Occipital lobe (tissue), 2 donors: ENCODE results near the gene SLC15A1. TPM values are rescaled to one million over a fixed set of nuclear protein-coding genes. Genes with fewer than 3 reads are reported as not detected.

Source experiments
- DNase-seq: peaks from one replicate; lab custom pipeline; 2025; lab: John Stamatoyannopoulos, UW
- total RNA-seq: library from RNA; depleted of rRNA; stranded (reverse); fragments of >200 nt; gene quantifications from one replicate; pipeline ENCODE4 v1.2.3, GENCODE V29; 2014

The SLC15A1 gene
- not detected for total RNA-seq

DNA sequence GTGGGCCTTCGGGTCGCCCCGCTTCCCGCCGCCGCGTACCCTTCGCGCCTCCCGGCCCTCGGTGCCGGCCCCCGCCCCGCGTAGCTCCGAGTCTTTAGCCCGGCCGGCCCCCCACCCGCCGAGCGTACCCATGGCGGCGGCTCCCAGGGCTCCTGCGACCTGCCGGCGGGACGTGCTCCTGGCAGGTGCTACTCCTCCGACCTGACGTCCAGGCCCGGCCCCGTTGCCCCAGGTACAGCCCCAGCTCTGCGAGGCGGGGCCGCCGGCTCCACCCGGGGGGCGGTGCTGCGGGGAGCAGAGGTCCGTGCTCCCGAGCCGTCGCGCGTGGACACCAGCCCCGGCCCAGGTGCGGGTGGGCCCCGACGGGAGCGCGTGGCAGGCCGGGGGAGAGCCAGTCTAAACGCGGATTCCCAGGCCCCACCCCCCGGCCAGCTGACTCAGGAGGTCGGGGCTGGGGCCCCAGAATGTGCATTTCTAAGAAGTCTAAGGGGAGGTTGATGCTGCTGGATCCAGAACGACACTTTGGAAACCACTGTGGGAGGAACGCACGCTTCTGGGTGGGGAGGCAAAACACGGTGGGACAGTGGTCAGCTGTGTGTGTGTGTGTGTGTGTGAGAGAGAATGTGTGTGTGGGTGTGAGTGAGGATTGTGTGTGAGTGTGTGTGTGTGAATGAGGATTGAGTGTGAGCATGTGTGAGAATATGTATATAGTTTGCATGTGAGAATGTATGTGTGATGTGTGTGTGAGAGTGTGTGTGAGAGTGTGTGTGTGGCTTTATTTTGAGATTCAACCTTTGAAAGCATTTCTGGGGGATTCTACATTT lies at the start of gene SLC15A1:
Gene SLC15A1, minus strand, starts transcription at position 206 of the 824 bp plus-strand sequence. Its CDS starts 74 bp downstream, at position 132.
- no peak for DNase-seq

DNA sequence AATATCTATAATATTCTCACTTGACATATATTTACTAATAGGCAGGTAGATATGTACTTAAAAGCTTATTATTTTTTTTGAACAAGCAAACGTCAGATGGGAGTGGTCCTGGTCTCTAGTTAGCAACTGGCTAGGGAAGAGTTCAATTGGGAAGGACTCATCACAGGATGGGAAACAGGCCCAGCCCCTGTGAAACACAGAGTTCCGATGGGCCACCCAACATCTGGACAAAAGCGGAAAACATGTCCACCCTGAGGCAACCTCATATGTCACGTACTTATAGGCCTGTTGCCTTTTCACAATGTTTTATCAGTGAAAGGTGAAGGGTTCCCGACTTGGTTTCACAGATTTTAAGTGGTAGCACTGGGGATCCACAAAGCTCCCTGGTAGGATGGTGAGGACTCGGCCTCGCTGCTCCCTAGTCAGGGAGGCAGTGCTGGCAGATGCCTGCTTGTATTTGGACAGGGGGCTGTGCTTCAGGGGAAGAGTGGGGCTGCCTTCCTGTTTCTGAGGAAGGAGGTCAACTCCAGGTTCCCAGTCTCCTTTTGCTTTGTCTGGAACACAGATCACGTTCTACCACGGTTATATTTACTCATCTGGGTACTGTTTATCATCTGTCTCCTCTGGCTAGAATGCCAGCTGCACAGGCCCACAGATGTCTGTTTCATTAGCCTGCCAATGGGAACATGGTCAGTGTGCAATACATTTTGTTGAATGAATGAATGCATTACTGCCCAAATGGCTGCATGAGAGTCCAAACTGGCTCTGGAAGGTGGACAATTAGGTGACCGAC lies 49.4 kb upstream of the SLC15A1 start:
- no peak for DNase-seq

DNA sequence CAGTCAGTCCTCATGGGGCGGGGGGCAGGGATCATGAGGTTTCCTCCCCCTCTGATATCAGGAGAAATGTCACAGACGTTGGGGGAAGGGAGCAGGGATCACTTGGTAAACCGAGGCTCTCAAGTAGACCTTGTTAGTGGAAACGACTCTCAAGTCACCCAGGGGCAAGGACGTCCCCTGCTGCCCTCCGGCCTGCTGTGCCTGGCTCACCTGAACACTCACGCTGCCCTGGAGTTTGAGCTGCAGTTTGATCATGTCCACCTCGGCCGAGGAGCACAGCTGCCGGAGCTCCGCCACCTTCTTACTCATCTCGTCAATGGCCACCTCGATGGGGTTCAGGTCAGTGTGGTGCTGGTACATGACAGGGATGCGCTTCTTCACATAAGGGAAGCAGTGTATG lies 47.6 kb upstream of the SLC15A1 start:
- no peak for DNase-seq

DNA sequence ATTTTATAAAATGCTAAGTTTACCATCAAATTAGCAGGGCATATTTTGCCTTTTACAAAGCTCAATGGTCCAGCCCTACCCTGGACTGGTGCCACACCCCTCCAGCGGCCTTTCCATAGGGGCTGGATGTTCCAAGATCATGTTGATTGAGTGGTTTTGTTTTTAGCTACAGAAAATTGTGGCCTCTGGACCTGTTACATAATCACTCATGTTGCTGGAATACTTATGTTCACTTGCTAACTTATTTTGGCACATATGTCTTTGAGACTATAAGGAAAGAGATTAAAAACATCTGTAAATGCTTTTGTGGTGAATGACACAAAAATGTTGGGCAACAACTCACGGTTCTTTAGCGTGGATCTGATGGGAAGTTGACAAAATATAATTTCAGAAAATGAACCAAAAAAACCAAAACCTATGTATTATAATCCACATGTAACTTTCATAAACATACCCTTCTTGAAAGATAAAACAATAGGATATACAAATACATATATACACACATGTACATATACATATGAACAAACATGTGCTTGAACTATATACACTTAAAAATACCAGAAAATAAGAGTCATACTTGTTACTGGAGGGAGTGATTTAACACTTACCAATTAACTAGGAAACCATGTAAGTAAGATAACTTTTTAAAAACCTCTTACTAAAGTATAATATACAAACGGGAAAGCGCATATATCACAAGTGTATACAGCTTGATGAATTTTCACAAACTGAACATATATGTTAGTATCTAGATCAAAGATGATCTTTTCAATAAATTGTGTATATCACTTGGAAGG lies 46.6 kb upstream of the SLC15A1 start:
- DNase-seq = no peak

DNA sequence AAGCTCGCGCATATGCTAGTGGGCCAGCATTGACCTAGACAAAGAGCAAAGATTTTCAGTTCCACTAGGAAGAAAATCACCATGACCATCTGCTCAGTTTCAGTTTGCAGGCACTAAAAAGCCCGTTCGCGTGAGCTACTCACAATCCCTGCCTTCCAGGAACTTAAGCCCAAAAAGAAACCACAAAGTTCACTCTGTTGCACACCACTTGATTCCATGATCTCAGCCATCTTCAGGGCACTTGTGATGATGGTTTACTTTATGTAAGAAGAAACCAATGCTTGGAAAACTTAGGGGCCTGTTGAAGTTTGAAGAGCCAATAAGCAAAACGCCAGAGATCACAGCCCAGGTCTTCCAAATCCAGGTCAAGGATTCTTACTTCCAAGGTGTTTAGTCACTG lies 45.0 kb upstream of the SLC15A1 start:
- no peak for DNase-seq

- DNase-seq = no peak
Measured at GRCh38 chr13:98796798-98797197, 44.3 kb upstream of the SLC15A1 start.

GRCh38 chr13:98796191-98796590 lies 43.7 kb upstream of the SLC15A1 start:
- DNase-seq = no peak

DNA sequence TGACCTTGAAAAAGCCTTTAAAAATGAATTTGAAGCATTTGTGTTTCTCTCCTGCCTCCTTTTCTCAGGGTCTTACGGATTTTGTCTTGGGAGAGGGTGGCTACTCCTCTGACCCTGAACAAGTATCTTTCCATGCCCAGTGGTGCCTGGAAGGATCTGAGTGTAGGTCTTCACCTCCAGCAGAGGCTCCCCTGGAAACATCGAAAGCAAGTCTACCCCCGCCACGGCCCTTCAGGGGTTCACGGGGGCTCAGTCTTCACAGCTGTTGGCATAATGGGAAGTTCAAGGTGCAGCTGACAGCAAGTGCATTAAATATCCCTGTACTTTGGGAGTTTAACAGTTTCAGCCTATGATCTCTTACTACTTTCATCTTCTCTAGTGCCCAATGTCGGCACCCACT lies 42.7 kb upstream of the SLC15A1 start:
- no peak for DNase-seq

DNA sequence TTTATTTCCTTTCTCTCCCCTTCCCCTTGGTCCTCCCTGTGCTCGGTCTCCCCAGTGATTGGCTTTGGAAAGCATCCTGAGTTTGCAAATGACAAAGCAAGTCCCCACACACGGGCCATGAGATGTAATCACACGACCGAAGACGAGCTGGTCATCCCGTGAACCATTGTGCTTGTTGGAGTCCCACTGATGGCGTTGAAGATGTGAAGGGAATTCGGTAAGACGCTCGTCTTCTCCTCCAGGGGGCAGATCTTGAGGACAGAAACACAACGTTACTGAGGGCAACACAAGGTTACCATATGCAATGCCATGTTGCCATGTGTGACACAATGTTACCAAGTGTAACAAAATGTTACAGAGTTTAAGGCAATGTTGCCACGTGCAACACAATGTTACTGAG lies 42.0 kb upstream of the SLC15A1 start:
- no peak for DNase-seq

- no peak for DNase-seq
Measured at GRCh38 chr13:98792785-98793495, 40.5 kb upstream of the SLC15A1 start.

GRCh38 chr13:98792321-98792720 lies 39.8 kb upstream of the SLC15A1 start:
- no peak for DNase-seq

GRCh38 chr13:98791611-98792010 lies 39.1 kb upstream of the SLC15A1 start:
- DNase-seq = no peak

DNA sequence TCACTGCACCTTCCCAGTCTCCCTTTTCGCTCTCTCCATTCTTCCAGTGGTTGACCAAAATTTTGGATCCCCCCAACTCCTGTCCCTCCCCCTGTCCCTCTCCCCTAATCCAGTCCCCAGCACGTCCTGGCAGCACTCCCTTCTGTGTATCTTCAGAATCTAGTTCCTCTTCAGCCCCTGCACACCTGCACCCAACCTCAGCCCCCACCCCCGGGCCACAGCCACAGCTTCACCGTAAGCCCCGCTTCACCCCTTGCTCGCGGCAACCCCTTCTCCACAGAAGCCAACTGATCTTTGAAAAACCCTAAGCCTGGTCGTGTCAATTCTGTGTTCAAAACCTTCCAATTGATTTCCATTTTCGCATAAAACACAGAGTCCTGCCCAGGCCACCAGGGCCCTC lies 35.5 kb upstream of the SLC15A1 start:
- DNase-seq = no peak

GRCh38 chr13:98787173-98787572 lies 34.7 kb upstream of the SLC15A1 start:
- DNase-seq = no peak

- no peak for DNase-seq
Measured at GRCh38 chr13:98786023-98786422, 33.6 kb upstream of the SLC15A1 start.

- no peak for DNase-seq
Measured at GRCh38 chr13:98785405-98785804, 32.9 kb upstream of the SLC15A1 start.

DNA sequence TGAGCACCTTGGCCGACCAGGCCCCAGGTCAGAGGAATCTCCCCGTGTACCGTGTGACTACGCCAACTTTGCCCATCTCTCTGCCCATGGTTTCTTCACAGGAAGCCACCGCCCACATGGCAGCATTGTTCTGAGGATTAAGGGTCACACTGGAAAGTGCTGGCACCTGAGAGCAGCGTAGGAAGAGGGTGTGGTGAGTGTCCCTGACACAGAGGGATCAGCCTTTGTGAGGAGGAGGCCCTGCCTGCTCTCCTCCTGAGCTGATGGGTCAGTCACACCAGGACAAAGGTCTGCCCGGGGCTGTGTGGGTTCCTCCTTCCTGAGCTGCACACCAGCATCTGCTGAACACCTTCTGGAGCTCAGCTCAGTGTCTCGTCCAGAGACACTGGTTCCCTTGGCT lies 32.2 kb upstream of the SLC15A1 start:
- DNase-seq = no peak

GRCh38 chr13:98783856-98784478 lies 31.5 kb upstream of the SLC15A1 start:
- DNase-seq = no peak

DNA sequence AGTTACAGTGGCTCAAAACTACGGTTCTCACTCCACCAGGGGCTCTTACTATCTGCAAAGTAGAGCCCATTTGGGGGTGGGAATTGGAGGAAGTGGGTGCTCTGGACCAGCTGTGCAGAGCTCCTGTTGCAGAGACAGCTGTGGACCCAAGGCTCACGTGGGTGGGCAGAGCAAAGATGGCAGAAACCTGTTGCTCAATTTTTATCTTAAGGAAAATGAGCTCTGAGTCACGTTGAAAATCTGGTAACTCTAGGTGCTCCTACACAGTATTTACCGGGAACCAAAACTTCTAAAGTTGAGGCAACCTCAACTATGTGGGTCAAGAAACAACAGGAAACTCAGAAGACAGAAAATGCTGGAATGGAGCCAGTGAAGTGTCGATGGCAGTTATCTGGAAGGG lies 30.2 kb upstream of the SLC15A1 start:
- DNase-seq = no peak

- DNase-seq = no peak
Measured at GRCh38 chr13:98781905-98782304, 29.4 kb upstream of the SLC15A1 start.

- DNase-seq = no peak
Measured at GRCh38 chr13:98781470-98781869, 29.0 kb upstream of the SLC15A1 start.
